ENCODE data around the gene LRRC17. TPM values are rescaled to one million over a fixed set of nuclear protein-coding genes. Genes with fewer than 3 reads are reported as not detected.
"Not testable (repeated sequence)": the region's sequence is repeated elsewhere in the genome, so short reads cannot be mapped to it uniquely, and the experiment has no call there.

LRRC17 gene
- total RNA-seq, 2 experiments from 2014 or later: not detected

DNA sequence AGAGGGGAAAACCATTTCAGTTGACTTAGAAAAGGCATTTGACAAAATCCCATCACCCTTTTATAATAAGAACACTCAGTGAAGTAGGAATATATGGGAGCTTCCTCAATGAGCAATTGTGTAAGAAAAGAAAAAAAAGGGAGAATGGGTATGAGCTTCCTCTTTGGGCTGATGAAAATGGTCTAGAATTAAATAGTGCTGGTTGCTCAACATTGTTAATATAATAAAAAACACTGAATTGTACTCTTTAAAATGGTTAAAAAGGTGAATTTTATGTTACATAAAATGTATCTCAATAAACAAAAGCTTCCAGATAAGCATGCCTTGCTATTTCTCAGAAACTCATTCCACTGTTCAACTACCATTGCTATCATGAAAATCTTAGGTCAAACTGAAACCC is 40.6 kb downstream of the LRRC17 start:
- intact Hi-C loops (cut with micrococcal nuclease; ENCODE audit: unreplicated experiment): no loop called here
- Histone ChIP-seq H3K4me2 (ENCODE audit: low read length) (no peak overlapping the region), H3K4me3 (ENCODE audit: low read depth, low read length, poor library complexity, severe bottlenecking) (no peak overlapping the region), H3K9me2 (ENCODE audit: insufficient read depth, low read length) (no peaks in the 10 kb centered on the region), H3K79me2 (ENCODE audit: insufficient read depth, low read depth, low read length) (no peaks in the 10 kb centered on the region), H3K4me1 (ENCODE audit: insufficient read depth, low read length, poor library complexity, severe bottlenecking) (no peaks in the 10 kb centered on the region), H3K9me3 (ENCODE audit: low read length) (no peaks in the 10 kb centered on the region), H3K36me3 (ENCODE audit: insufficient read depth, low read length) (no peaks in the 10 kb centered on the region), H4K20me1 (ENCODE audit: insufficient read depth, low read length) (no peaks in the 10 kb centered on the region), H3K27ac (ENCODE audit: low read depth, low read length, poor library complexity, severe bottlenecking) (no peak overlapping the region), H2AFZ (ENCODE audit: low read length) (no peak overlapping the region)
- no peak for TF ChIP-seq EZH2phosphoT487 (IDR thresholded peaks at IDR 0.05; ENCODE audit: borderline replicate concordance, low read depth, low read length)
- TF ChIP-seq, protein P1, sequence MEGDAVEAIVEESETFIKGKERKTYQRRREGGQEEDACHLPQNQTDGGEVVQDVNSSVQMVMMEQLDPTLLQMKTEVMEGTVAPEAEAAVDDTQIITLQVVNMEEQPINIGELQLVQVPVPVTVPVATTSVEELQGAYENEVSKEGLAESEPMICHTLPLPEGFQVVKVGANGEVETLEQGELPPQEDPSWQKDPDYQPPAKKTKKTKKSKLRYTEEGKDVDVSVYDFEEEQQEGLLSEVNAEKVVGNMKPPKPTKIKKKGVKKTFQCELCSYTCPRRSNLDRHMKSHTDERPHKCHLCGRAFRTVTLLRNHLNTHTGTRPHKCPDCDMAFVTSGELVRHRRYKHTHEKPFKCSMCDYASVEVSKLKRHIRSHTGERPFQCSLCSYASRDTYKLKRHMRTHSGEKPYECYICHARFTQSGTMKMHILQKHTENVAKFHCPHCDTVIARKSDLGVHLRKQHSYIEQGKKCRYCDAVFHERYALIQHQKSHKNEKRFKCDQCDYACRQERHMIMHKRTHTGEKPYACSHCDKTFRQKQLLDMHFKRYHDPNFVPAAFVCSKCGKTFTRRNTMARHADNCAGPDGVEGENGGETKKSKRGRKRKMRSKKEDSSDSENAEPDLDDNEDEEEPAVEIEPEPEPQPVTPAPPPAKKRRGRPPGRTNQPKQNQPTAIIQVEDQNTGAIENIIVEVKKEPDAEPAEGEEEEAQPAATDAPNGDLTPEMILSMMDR (conservative IDR thresholded peaks at IDR 0.05; ENCODE audit: low read length): no peak
- ChIA-PET POLR2A (no interaction called here), CTCF (ENCODE audit: unreplicated experiment) (no interaction called here)
- no TSS peak for BruUV-seq (replicated peaks)
- DNase-seq (ENCODE audit: low spot score): no peak

DNA sequence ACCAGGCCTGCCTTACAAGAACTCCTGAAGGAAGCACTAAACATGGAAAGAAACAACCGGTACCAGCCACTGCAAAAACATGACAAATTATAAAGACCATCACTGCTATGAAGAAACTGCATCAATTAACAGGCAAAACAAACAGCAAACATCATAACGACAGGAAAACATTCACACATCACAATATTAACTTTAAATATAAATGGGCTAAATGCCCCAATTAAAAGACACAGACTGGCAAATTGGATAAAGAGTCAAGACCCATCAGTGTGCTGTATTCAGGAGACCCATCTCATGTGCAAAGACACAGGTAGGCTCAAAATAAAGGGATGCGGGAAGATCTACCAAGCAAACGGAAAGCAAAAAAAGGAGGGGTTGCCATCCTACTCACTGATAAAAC is 41.6 kb downstream of the LRRC17 start:
- H3K4me1 ChIP-seq (ENCODE audit: insufficient read depth, low read length, poor library complexity, severe bottlenecking); CTCF ChIA-PET (ENCODE audit: unreplicated experiment); H3K4me3 ChIP-seq (ENCODE audit: low read depth, low read length, poor library complexity, severe bottlenecking); H3K36me3 ChIP-seq (ENCODE audit: insufficient read depth, low read length); POLR2A ChIA-PET; H3K79me2 ChIP-seq (ENCODE audit: insufficient read depth, low read depth, low read length); intact Hi-C loops (cut with micrococcal nuclease; ENCODE audit: unreplicated experiment); H3K4me2 ChIP-seq (ENCODE audit: low read length); BruUV-seq (replicated peaks); H3K27ac ChIP-seq (ENCODE audit: low read depth, low read length, poor library complexity, severe bottlenecking); DNase-seq (ENCODE audit: low spot score); H3K9me3 ChIP-seq (ENCODE audit: low read length); H4K20me1 ChIP-seq (ENCODE audit: insufficient read depth, low read length); H2AFZ ChIP-seq (ENCODE audit: low read length); H3K9me2 ChIP-seq (ENCODE audit: insufficient read depth, low read length): not testable (repeated sequence)

DNA sequence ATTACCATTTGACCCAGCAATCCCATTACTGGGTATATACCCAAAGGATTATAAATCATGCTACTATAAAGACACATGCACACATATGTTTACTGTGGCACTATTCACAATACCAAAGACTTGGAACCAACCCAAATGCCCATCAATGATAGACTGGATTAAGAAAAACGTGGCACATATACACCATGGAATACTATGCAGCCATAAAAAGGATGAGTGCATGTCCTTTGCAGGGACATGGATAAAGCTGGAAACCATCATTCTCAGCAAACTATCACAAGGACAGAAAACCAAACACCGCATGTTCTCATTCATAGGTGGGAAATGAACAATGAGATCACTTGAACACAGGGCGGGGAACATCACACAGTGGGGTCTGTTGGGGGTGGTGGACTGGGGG is 45.2 kb downstream of the LRRC17 start:
- H4K20me1 ChIP-seq (ENCODE audit: insufficient read depth, low read length); BruUV-seq (replicated peaks); H3K4me1 ChIP-seq (ENCODE audit: insufficient read depth, low read length, poor library complexity, severe bottlenecking); H3K4me3 ChIP-seq (ENCODE audit: low read depth, low read length, poor library complexity, severe bottlenecking); intact Hi-C loops (cut with micrococcal nuclease; ENCODE audit: unreplicated experiment); CTCF ChIA-PET (ENCODE audit: unreplicated experiment); H3K79me2 ChIP-seq (ENCODE audit: insufficient read depth, low read depth, low read length); POLR2A ChIA-PET; H3K9me3 ChIP-seq (ENCODE audit: low read length); DNase-seq (ENCODE audit: low spot score); H3K4me2 ChIP-seq (ENCODE audit: low read length); H2AFZ ChIP-seq (ENCODE audit: low read length); H3K9me2 ChIP-seq (ENCODE audit: insufficient read depth, low read length); H3K36me3 ChIP-seq (ENCODE audit: insufficient read depth, low read length); H3K27ac ChIP-seq (ENCODE audit: low read depth, low read length, poor library complexity, severe bottlenecking): not testable (repeated sequence)

DNA sequence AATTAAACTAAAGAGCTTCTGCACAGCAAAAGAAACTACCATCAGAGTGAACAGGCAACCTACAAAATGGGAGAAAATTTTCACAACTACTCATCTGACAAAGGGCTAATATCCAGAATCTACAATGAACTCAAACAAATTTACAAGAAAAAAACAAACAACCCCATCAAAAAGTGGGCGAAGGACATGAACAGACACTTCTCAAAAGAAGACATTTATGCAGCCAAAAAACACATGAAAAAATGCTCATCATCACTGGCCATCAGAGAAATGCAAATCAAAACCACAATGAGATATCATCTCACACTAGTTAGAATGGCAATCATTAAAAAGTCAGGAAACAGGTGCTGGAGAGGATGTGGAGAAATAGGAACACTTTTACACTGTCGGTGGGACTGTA is 49.2 kb downstream of the LRRC17 start:
- H2AFZ ChIP-seq (ENCODE audit: low read length); CTCF ChIA-PET (ENCODE audit: unreplicated experiment); H3K4me1 ChIP-seq (ENCODE audit: insufficient read depth, low read length, poor library complexity, severe bottlenecking); H3K4me3 ChIP-seq (ENCODE audit: low read depth, low read length, poor library complexity, severe bottlenecking); intact Hi-C loops (cut with micrococcal nuclease; ENCODE audit: unreplicated experiment); H4K20me1 ChIP-seq (ENCODE audit: insufficient read depth, low read length); H3K9me2 ChIP-seq (ENCODE audit: insufficient read depth, low read length); H3K4me2 ChIP-seq (ENCODE audit: low read length); H3K9me3 ChIP-seq (ENCODE audit: low read length); H3K27ac ChIP-seq (ENCODE audit: low read depth, low read length, poor library complexity, severe bottlenecking); DNase-seq (ENCODE audit: low spot score); H3K79me2 ChIP-seq (ENCODE audit: insufficient read depth, low read depth, low read length); POLR2A ChIA-PET; H3K36me3 ChIP-seq (ENCODE audit: insufficient read depth, low read length); BruUV-seq (replicated peaks): not testable (repeated sequence)

Data from OCI-LY7 (cell line).